NCI-H774 (cell line): ENCODE data around the gene PLA2R1.
"Not testable (repeated sequence)": the region's sequence is repeated elsewhere in the genome, so short reads cannot be mapped to it uniquely, and the experiment has no call there.

Experiments
- DNase-seq: peaks from one replicate; lab custom pipeline; 2025; lab: John Stamatoyannopoulos, UW

The PLA2R1 gene

GRCh38 chr2:159982842-159983785 is 79.3 kb downstream of the PLA2R1 start:
- no peak for DNase-seq

GRCh38 chr2:159982270-159982669 is 80.1 kb downstream of the PLA2R1 start:
- no peak for DNase-seq

DNA sequence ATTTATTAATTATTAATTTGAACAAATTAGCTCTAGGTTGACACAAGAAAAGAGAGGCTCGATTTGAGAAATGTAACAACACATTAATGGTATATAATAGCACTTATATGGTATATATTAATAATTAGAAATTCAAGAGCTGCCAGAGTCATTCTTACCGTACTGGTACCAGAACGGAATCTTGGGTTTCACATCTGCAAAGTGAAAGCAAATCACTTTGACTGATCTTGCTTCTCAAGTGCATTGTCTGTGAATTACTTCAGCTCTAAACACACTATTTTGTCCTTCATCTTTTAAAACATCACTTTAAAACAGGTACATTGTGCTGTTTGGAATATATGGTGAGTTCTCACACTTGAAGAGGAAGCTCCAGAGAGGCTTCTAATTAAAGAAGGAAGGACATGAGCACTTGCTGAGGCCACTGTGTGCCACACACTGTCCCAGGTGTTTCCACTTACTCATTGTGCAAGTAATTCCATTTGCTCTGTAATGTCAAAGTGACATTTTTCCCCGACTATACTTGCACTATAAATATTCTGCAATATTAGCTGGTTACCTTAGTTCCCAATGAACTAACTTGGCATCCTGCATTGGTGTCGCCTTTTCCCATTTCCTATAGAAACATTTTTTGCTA is 85.8 kb downstream of the PLA2R1 start:
- DNase-seq, result no peak

GRCh38 chr2:159973325-159973724 is 89.1 kb downstream of the PLA2R1 start:
- no peak for DNase-seq

- DNase-seq, result no peak
Observed at GRCh38 chr2:159971365-159972152, 90.9 kb downstream of the PLA2R1 start.

DNA sequence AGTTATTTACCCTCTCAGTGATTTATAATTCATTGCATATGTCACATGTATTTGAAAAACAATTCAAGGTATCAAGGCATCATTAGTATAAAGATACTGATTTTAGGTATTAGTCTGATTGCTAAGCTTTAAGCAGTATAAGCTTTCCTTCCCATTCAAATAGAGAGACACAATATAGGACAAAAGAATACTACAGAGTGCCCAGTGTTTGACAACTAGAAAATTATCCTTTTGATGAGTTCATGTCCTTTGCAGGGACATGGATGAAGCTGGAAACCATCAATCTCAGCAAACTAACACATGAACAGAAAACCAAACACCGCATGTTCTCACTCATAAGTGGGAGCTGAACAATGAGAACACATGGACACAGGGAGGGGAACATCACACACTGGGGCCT is 91.9 kb downstream of the PLA2R1 start:
- DNase-seq, result not testable (repeated sequence)

DNA sequence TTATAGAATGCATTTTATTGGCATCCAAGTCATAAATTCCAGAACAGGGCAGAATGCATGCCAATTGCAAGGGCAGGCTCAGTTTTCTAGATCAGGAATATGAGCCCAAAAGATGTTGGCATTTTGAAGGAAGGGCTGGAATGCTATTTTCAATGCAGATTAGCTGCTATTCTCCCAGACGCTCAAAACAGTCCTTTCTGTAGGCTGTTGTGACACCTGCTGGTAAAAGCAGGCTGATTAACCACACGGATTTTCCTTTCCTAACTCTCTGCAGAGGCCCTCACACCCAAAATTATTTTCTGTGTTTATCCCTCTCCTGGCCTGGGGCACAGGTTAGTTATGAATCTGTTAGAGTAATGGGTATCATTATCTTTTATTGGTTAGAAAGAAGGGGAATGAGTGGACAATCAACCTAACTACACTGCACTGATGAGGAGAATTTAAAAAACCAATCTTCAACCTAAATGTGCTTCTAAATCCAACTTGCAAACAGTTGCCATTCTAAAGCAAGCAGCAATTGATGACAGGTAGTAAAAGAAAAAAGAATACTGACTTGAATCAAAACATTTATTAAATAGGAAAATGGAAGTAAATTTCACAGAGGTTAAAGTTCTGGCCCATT is 94.0 kb downstream of the PLA2R1 start:
- DNase-seq, result peak; percentile 26

DNA sequence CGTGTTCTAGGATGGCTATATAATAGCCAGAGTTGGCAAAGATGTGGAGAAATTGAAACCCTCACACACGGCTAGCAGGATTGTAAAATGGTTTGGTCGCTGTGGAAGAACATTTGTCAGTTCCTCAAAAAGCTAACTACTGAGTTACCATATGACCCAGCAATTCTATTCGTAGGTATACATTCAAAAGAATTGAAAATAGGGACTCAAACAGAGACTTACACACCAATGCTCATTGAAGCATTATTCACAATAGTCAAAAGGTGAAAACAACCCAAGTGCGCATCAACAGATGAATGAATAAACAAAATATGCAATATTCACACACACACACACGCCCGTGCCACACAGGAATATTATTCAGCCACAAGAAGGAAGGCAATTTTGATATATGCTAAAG is 98.7 kb downstream of the PLA2R1 start:
- DNase-seq, result no peak

- not testable (repeated sequence) for DNase-seq
Observed at GRCh38 chr2:159962513-159962912, 99.9 kb downstream of the PLA2R1 start.

- DNase-seq, result no peak
Observed at GRCh38 chr2:159961451-159961850, 101.0 kb downstream of the PLA2R1 start.

GRCh38 chr2:159961037-159961436 is 101.4 kb downstream of the PLA2R1 start:
- DNase-seq, result no peak

GRCh38 chr2:159960414-159960813 is 102.0 kb downstream of the PLA2R1 start:
- no peak for DNase-seq

DNA sequence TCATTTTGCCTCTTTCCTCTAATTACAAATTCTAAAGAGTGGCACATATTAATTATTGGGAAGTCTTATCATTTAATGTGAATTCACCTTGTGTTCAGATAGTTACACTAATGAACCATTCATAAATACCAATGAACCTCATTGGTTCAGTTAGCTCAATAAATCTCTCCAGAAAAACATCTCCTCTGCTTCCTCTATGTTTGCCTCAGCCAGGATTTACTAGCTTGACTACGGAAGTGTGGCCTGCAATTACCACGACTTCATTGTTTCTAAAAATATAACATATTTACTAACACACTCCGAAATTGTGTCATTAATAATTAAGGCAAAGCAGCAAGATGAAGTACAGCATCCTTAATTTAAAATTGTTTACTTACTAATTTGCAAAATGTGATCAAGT is 103.3 kb downstream of the PLA2R1 start:
- DNase-seq, result no peak

DNA sequence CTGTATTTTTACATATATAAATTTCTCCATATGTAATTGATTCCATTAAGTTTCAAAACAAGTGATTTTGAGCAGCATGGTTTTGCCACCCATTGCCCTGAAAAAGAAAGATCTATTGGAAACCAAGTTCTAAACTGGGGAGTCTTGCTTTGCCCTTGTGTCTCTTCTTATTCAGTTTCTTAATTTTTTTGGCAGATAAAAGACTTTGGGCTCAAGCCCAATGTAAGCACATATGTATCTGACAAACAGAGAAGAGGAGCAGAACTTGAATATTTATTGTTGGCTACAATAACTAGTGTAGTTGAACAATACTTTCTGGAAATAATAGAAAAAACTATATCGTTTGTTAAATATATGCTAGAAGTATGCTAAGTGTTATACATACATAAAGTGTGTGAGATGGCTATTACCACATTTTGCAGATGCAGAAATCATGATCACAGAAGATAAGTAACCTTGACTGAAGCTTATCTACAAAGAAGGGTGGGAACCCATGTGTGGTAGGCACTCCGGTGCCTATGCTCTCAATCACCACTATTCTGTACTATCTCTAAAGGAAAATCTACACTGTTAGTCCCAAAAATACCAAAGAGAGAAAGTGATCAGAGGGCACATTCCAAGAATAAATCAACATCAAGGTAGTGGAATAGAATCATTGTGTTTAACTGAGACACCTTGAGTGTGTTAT is 109.1 kb downstream of the PLA2R1 start:
- DNase-seq, result no peak

DNA sequence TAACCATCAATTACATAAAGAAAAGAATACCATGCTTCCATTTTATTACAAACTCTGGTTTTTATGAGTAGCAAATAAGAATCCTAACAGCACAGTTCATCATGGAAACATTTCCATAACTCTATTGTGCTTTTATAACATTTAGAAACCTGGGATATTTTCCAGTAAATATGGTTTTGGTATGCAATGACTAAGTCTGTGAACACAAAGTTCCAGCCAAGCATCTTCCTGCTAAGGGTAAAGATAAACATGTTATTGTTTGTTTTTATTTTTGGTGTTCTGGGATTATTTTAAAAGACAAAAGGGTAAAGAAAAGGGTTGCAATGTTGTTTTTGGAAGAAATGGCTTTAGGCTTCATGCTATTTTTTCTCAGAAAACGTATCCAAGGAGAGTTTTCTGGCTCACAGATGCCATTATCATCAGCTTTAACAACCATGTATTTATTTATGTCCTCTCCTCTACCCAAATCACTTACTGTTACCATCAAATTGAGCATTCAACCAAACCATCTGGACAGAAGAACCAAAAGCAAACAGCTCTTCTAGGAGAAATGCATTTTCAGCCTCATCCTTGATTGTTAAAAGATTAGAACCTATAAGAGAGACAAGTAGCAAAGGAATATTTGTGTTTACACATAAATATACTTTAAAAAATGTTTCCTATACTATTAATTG is 116.0 kb downstream of the PLA2R1 start:
- no peak for DNase-seq

- DNase-seq, result no peak
Observed at GRCh38 chr2:159944874-159945273, 117.5 kb downstream of the PLA2R1 start.

- DNase-seq, result no peak
Observed at GRCh38 chr2:159942146-159942545, 120.3 kb downstream of the PLA2R1 start.

DNA sequence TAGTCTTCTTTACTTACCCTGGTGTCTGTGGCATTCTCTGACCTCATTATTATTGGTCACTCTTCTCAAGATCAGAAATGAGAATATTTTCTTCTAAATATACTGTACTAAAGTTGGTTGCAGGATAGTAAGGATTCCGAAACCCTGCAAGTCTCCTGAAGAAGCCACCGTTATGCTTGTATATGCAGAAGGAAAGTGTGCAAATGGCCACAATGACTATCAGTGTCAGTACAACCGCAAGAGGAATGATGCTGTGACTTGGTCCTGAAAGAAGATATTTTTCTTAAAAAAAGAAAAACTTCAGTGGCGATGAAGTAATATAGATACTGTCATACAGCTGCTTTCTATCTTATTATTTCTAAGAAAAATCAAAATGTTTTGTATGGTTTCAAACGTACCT is 120.7 kb downstream of the PLA2R1 start:
- no peak for DNase-seq

DNA sequence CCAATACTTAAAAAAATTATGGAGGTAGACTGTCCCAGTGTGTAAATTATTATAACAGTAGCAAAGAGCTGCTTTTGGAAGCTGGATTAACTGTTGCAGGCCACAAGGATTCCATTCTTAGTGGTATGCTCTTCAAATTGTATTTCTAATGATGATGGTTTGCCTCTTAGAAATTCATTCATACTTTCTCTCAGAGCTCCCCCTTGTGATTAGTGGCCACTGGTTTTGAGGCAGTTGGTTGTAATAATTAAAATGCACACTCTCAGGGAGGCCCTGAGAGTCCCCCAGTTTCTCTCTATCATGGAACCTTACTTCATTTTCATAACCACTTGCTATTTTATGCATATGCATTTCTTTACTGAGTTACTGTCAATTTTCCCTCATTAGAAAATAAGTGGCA is 122.5 kb downstream of the PLA2R1 start:
- DNase-seq, result no peak

GRCh38 chr2:159938395-159938794 is 124.0 kb downstream of the PLA2R1 start:
- no peak for DNase-seq

- DNase-seq, result no peak
Observed at GRCh38 chr2:159936471-159936870, 125.9 kb downstream of the PLA2R1 start.
